ENCODE measurements around the gene MAP3K3.
"Not testable (repeated sequence)": the region's sequence is repeated elsewhere in the genome, so short reads cannot be mapped to it uniquely, and the experiment has no call there.

Gene MAP3K3

GRCh38 chr17:63709110-63709509, 86.9 kb downstream of the MAP3K3 start:
- no peak for DNase-seq

GRCh38 chr17:63714550-63715277, 92.5 kb downstream of the MAP3K3 start:
- DNase-seq = no peak

GRCh38 chr17:63716426-63716825, 94.2 kb downstream of the MAP3K3 start:
- DNase-seq = no peak

GRCh38 chr17:63718988-63719387, 96.8 kb downstream of the MAP3K3 start:
- no peak for DNase-seq

- not testable (repeated sequence) for DNase-seq
These were observed 98.0 kb downstream of the MAP3K3 start for GRCh38 chr17:63720194-63720593.

GRCh38 chr17:63722403-63722802, 100.2 kb downstream of the MAP3K3 start:
- DNase-seq = no peak

GRCh38 chr17:63735691-63736090, 113.5 kb downstream of the MAP3K3 start:
- DNase-seq = no peak

GRCh38 chr17:63740464-63741142, 118.4 kb downstream of the MAP3K3 start:
- no peak for DNase-seq

GRCh38 chr17:63741143-63741407, 118.9 kb downstream of the MAP3K3 start:
- no peak for DNase-seq

GRCh38 chr17:63741408-63742173, 119.4 kb downstream of the MAP3K3 start, which contains the start of gene STRADA:
Gene STRADA (minus strand): TSS chr17:63741799. CDS start chr17:63728369, 13,430 bp downstream.
- DNase-seq = peak; percentile 97 to 99 (median 98)
